GM10847 (cell line): ENCODE data around the gene PTPRU.

Source experiments
- POLR2A ChIP-seq: IDR thresholded peaks from 2 replicates; pipeline ENCODE4 v1.6.1; 2011; ENCODE audit not compliant: insufficient read length; ENCODE audit errors: extremely low read depth

Gene PTPRU

DNA sequence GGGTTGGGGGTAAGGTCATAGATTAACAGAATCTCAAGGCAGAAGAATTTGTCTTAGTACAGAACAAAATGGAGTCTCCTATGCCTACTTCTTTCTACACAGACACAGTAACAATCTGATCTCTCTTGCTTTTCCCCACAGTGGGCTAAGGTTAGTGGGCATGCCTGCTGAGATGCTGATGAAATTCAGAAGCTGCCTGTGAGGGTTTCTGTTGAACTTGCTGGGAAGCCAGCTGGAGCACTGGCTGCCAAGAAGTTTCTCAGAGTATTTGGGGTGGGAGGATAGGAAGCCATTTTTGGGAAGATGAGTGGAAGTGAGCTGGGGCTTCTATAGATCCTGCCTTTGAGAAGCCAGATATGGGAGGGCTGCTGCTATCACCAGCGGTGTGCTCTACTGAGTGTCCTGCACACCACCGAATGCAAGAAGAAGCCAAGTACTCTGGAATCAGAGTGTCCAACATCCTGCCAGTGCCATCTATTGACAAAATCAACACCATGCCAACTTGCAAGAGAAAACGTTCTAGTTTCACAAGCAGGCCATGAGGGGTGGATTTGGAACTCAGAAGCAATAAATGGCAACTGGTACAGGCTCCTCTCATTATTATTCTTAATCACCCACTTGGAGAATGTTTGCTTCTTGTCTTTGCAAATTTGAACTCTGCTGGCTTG, 102.7 kb downstream of the PTPRU start:
- no peak for TF ChIP-seq POLR2A

DNA sequence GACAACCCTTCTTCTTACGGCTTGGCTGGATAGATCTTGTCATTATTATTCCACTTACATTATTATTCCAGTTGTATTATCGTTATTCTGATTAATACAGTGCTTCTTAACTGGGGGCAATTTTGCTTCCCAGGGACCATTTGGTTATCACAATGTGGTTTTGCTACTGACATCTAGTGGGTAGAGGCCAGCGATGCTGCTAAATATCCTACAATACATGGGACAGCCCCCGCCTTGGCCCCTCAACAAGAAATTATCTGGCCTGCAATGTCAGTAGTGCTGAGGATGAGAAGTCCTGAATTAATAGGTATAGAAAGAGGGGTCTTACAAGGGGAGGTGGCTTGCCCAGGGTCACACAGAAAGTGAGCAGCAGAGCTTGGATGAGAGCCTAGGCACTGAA, 105.6 kb downstream of the PTPRU start:
- no peak for TF ChIP-seq POLR2A

DNA sequence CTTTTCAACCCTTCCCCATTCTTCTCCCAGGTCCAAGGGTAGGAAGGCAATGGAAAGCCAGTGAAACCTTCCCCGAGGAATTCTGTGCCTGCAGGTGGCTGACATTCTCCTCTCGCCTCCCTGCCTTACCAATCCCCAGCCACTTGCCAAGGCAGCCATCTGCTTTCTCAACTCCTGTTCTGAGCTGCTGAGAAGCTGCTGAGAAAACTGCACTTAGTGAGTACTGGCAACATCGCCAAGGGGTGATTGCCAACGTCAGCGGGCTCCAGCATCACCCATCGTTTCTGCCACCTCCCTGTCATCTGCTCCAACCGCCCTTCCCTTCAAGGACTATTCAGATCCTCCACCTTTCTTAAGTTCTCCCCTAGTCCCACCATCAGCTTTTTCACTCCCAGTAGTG, 106.0 kb downstream of the PTPRU start:
- no peak for TF ChIP-seq POLR2A

DNA sequence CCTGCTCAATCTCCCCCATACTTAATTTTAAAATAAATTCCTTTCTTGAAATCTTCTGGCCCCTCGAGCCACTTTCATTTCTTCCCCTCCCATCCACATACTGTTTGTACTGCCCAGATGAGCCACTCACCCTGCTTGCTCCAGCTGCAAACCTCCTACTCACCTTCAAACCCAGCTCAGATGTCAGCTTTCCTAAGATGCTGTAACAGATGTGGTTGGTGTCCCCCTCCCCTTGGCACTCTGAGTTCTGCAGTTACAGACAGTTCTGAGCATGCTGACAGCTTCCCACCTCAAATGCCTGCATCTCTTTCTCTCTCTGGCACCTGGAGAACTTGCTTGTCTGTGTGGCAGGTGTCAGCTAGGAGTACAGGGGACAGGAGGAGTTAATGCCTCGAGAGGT, 106.7 kb downstream of the PTPRU start:
- no peak for TF ChIP-seq POLR2A

DNA sequence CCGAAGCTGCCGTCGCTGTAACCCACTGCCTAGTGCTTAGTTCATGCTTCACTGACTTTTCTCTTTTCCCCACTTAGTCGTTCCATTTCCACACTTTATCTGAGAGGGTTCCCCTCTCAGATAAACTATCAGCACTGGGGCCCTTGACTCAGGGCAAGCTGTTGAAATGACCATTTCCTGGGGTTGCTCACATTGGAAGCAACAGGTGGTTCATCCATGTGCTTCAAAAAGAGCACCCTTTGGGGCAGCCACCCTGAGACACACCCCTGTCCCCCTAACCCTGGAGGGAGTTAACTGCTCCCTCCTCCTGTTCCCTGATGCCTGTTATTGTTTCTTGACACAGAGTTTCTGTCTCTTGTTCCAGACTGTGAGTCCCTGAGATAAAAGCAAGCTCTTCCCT, 107.2 kb downstream of the PTPRU start:
- TF ChIP-seq POLR2A = no peak

DNA sequence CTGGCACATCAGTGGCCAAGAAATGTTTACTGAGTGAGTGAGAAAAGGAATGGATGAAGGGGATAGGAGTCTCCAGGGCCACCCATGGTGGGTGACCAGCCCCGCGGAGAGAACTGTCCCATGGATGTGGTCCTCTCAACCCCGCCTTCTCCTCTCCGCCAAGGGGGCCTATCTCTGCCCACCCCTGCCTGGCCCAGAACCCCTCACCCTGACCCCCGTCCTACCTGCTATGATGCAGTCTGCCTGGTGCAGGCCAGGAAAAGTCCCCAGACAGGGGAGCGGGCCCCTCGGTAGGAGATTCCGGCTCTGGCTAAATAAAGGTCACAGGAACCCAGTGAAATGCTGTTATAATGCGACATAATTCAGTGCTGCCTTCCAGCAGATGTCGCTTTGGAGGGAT, 107.6 kb downstream of the PTPRU start:
- no peak for TF ChIP-seq POLR2A

DNA sequence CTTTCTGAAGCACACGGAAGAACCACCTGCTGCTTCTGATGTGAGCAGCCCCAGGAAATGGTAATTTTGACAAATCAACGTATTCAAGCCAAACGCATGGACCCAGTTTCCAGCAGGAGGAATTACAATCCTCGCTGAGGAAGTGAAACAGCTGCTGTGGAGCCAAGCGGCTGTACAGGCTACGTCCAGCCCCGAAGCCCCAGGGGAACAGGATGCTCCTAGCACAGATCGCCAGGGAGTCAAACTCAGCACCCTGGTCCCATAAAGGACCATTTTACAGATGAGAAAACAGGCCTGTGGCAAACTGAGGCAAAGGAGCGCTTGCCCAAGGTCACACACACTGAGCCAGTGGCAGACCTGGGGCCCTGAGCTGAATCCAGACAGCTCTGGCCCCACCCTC, 108.0 kb downstream of the PTPRU start:
- TF ChIP-seq POLR2A = no peak

DNA sequence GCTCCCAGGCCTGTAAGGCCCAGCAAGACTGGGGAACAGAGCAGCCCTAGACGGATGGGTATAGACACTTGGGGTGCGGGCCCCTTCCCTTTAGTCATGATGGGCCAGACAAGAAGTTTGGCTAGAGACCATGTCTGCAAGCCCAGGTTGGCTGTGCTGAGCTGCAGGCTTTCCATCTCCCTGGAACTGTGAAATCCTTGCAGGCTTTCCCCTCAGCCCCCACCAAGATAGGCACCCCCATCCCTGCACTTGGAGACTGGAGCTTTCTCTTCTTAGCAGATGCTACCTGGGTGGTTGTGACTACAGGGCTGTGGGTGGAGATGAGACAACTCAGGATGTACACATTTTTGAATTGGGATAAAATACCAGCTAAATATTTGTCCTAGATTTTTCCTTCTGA, 110.3 kb downstream of the PTPRU start:
- no peak for TF ChIP-seq POLR2A

DNA sequence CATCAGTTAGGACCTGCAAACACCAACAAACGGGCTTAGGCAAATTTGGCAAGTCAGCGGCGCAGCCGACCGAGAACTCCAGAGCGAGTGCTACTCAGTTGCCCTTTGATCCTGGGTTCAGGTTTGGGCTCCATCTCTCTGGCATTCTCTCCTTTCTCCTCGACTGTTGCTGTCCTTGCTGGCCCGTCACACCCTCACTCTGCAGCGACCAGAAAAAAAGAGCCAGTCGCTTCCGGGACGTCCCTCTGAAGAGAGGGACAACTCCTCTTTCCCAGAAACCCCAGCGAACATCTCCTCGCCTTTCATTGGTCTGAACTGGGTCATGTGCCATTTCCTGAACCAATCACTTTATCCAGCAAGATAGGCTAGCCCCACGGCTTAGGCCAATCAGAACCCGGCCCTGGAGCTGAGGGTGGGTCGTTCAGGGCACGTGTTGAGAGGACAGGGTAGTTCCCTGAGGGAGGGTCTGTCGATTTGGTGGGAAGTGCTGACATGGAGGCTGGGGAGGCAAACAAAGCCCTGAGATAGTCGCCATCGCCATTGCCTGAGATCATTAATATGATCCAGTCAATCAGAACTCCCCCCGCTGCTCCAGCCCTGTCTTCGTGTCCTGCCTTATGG, 113.7 kb downstream of the PTPRU start:
- no peak for TF ChIP-seq POLR2A

DNA sequence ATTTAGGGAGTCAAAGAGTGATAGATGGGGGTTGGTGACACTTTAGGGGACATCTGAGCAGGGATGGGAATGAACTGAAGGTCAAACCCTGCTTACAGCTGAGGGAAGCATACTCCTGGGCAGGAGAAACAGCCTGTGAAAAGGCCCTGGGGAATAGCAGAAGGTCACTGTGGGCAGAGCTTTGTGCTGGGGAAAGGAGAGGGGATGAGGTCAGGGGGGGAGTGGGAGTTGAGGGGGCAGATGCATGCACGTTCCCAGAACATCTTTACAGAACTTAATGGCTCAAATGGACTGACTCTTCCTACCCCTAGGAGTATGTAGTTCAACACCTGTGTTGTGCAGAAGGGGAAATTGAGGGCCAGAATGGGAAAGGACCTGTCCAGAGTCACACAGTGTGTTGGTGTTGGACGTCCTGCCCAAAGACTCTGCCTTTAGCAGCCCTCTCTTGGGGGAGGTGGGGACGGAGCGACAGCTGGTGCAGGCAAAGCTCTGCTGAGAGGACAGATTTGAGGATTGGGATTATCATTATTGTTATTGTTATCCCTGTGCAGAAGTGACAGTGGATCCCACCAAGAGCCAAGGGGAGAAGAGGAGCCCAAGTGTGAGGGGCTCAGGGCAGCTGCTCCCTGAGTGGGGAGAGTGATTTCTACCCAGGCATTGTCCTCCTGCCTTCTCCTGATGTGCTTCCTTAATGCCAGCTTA, 116.5 kb downstream of the PTPRU start:
- no peak for TF ChIP-seq POLR2A

DNA sequence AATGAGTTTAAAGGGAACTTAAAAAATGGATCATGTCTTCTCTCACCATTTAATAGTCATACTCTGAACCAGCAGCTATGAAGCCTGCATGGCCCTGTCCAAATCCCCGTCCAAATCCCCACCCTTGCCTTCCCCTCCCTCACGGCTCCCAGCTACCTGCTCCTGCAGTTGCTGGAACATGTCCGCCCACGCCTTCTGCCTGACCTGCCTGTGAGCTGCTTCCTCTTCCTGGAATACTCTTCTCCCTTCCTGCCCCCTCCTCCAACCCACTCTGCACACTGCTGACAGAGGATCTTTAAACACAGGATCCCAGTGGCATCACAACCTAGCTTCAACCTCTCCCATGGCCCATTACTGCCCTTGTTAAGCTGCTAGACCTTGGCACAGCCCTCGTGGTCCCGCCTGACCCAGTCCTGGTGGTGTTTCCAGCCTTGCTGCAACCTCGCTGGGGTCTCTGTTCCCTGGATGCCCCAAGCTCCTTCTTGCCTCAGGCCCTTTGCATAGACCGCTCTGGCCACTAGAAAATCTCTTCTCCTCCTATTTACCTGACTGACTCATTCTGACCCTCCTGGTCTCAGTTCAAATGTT, 118.3 kb downstream of the PTPRU start:
- no peak for TF ChIP-seq POLR2A

DNA sequence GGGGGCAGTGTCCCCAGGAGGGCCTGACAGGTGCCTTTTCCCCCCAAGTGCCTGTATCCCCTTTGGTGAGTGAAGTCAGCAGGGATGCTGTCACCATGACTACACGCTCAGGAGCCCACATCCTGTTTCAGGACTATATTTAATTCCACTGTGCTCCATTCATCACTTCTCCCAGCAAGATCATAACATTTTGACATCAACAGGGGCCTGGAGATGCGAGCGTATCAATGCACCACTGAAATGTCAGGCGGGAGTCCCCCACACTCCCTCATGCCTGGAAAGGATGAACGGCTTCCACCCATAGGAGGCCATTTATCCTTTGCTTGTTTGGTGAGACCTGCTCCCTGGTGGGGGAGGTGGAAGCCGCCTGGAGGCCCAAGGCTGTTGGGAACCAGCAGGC, 119.1 kb downstream of the PTPRU start:
- TF ChIP-seq POLR2A = no peak

DNA sequence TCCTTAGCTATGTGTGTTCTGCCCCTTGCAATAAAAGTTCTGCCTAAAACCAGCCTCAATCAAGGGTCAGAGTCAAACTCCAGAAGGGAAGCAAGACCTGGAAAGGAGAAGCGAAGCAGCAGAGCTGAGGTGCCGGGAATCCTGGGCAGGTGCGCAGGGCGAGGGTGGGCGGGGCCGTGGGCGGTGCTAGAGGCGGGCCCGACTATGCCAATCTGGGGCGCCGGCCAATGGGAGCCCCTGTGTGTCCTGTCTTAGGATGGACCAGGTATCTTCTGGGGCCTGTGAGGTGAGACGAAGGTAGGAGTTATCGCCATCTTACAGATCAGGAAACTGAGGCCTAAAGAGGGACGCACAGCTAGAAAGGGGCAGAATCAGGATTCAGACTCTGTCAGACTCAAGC, 120.3 kb downstream of the PTPRU start:
- TF ChIP-seq POLR2A = no peak

DNA sequence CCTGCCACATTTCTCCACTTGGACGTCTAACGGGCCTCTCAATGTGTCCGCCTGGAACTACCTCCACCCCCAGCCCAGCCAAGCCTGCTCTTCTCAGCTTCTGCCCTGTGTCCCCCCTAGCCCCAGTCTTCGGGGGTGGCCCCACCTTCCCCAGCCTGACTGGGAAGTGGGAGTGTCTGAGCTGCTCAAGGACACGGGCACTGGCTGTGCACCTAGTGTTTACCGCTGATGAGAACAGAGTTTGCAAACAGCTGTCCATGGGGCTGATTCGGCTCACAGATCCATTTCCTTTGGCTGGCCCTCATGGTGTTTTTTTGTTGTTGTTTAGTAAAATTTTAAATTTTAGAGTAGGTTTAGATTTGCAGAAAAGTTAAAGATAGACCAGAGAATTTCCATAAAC, 121.1 kb downstream of the PTPRU start:
- no peak for TF ChIP-seq POLR2A

DNA sequence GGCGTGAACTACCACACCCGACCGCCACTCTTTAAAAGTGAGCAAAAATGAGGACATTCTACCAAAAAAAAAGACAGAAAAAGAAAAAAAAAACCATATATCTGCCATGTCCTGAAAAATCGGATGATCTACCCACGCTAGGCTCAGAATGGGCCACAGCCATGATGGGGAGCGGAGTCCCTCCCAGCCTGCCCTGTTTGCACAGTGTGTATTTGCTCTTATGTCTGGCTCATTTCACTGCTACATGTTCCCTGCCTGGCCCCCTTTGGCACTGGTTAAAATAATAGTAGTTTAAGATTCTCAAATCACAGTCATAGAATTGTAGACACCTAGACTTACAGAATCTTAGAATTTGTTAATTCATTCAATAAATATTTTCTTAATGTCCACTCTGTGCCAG, 121.9 kb downstream of the PTPRU start:
- TF ChIP-seq POLR2A = no peak

DNA sequence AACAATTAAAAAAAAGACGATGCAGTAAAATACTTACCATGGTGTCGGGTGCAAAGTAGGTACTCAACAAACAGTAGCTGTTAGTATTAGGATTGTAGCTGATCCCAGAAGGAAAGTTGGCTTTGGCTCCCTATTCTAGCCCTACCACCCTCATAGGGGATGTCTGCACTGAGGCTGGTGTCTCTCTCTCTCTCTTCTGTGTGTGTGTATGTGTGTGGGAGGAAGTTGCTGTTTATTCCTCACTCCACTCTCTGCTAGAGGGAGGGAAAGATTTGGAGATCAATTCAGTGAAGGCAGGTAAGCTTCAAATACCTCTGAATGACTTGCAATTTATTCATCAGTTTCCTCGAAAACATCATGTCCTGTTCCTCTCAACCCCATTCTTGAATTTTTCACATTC, 124.4 kb downstream of the PTPRU start:
- TF ChIP-seq POLR2A = no peak
